Upper lobe of left lung (tissue), 4 donors: ENCODE results near the gene BCAS3.

ENCODE experiments used
- CTCF ChIP-seq, 6 experiments: fragments of 450-650 bp in 4 of 6; fragments of 200-600 bp in 2 of 6; sonication (generic) in 2 of 6; IDR thresholded peaks; one replicate each; pipeline ENCODE4 v1.5.1; 2016 to 2019; ENCODE audit warnings: antibody characterized with exemption in 6 of 6
- EP300 ChIP-seq, 4 donors: sonication (generic); formaldehyde crosslinking; IDR thresholded peaks; one replicate each; pipeline ENCODE4 v1.5.1; 2017; ENCODE audit warnings: antibody characterized with exemption in 4 of 4, control low read depth in 2 of 4
- POLR2A ChIP-seq, 4 donors: fragments of 450-650 bp; IDR thresholded peaks; one replicate each; pipeline ENCODE4 v1.5.1; 2016 to 2017; ENCODE audit warnings: antibody characterized with exemption in 4 of 4, mild to moderate bottlenecking in 2 of 4
- POLR2AphosphoS5 ChIP-seq, 2 donors: sonication (generic); formaldehyde crosslinking; IDR thresholded peaks; one replicate each; pipeline ENCODE4 v1.5.1; 2017; ENCODE audit warnings: antibody characterized with exemption in 2 of 2

GRCh38 chr17:61360318-61360943 is 682.8 kb downstream of the BCAS3 start:
- no peak for TF ChIP-seq CTCF (IDR thresholded peaks at IDR 0.05)
- no peak for TF ChIP-seq POLR2A (IDR thresholded peaks at IDR 0.05)
- no peak for TF ChIP-seq POLR2AphosphoS5 (IDR thresholded peaks at IDR 0.05)
- no peak for TF ChIP-seq EP300 (IDR thresholded peaks at IDR 0.05)
